ENCODE data around the gene BTAF1.

Gene BTAF1

DNA sequence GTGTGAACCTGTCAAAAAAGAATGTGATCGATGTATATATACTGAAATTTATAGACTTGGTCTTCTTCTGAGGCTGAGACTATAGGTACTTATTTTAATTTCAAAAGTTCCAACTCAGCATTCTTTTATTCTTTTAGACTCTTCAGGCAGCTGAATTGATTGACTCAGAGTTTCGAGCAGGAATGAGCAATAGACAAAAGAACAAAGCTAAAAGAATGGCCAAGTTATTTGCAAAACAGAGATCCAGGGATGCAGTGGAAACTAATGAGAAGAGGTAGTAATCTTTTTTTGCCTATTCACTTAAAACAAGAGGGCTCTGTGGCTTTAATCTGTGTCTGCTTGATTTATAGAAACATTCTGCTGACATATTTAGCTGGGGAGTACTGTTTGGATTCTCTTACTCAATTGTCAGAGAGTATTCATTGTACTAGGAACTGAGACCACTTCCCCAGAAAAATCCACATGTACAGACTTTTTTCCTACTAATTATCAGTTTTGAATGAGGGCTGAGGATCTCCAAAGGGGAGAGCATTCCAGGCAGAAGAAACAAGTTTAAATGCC, 30.1 kb downstream of the BTAF1 start:
- Histone ChIP-seq H3K4me1 (ENCODE audit: control insufficient read depth, insufficient read depth, low read length) (peaks cover 5% of the 10 kb centered on the region; the same call in 1 of the 2 replicates), H3K27ac (ENCODE audit: low read depth, low read length) (peak overlapping the region; percentile 10), H3K27me3 (ENCODE audit: control insufficient read depth, insufficient read depth, low read length) (no peaks in the 10 kb centered on the region), H3K36me3 (ENCODE audit: control insufficient read depth, insufficient read depth, low read length) (peaks cover 84% of the 10 kb centered on the region), H3K4me3 (ENCODE audit: low read depth, low read length) (no peak overlapping the region), H3K9me3 (ENCODE audit: control insufficient read depth, insufficient read depth, low read length) (no peaks in the 10 kb centered on the region), H3K9ac (ENCODE audit: low read depth, low read length) (no peak overlapping the region)

DNA sequence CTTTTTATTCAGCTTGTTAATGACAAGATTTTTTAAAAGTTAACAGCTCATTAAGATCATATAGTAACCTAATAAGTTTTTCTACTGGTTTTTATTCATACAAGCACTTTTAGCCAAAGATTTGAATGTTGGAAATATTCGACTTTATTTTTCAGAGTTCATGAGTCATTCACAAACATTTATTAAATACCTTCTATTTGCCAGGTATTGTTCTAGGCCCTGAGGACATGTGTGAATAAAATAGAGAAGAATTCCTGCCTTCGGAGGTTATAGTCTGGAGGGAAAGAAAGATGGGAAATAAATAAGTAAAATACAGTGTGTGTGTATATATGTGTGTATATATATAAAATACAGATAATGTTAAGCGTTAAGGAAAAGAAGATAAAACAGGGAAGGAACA, 31.5 kb downstream of the BTAF1 start:
- H3K36me3 ChIP-seq (ENCODE audit: control insufficient read depth, insufficient read depth, low read length) = peaks cover 93% of the 10 kb centered on the region
- H3K9ac ChIP-seq (ENCODE audit: low read depth, low read length) = no peak overlapping the region
- H3K4me1 ChIP-seq (ENCODE audit: control insufficient read depth, insufficient read depth, low read length) = peaks cover 5% of the 10 kb centered on the region; the same call in 1 of the 2 replicates
- no peaks in the 10 kb centered on the region for H3K27me3 ChIP-seq (ENCODE audit: control insufficient read depth, insufficient read depth, low read length)
- no peaks in the 10 kb centered on the region for H3K9me3 ChIP-seq (ENCODE audit: control insufficient read depth, insufficient read depth, low read length)
- no peak overlapping the region for H3K27ac ChIP-seq (ENCODE audit: low read depth, low read length)
- H3K4me3 ChIP-seq (ENCODE audit: low read depth, low read length) = no peak overlapping the region

DNA sequence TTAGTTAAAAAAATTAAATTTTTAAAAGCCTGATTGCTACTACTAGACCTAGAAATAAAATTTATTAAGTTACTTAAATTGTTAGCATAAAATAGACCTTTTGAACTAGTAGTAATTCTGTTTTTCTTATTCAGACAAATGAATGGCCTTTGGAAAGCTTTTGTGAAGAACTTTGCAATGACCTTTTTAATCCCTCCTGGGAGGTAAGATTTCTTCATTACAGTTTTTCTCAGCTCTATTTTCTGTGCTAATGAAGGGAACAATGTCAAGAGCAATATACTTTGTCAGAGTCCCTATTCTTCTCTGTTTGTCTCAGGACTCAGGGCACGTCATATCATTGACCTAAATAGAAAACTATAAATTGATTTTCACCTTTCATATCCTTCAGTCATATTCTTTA, 33.5 kb downstream of the BTAF1 start:
- Histone ChIP-seq H3K27me3 (ENCODE audit: control insufficient read depth, insufficient read depth, low read length) (no peaks in the 10 kb centered on the region), H3K4me3 (ENCODE audit: low read depth, low read length) (no peak overlapping the region), H3K27ac (ENCODE audit: low read depth, low read length) (no peak overlapping the region), H3K4me1 (ENCODE audit: control insufficient read depth, insufficient read depth, low read length) (peaks cover 5% of the 10 kb centered on the region; the same call in 1 of the 2 replicates), H3K36me3 (ENCODE audit: control insufficient read depth, insufficient read depth, low read length) (peaks cover 96% of the 10 kb centered on the region), H3K9me3 (ENCODE audit: control insufficient read depth, insufficient read depth, low read length) (no peaks in the 10 kb centered on the region), H3K9ac (ENCODE audit: low read depth, low read length) (no peak overlapping the region)

DNA sequence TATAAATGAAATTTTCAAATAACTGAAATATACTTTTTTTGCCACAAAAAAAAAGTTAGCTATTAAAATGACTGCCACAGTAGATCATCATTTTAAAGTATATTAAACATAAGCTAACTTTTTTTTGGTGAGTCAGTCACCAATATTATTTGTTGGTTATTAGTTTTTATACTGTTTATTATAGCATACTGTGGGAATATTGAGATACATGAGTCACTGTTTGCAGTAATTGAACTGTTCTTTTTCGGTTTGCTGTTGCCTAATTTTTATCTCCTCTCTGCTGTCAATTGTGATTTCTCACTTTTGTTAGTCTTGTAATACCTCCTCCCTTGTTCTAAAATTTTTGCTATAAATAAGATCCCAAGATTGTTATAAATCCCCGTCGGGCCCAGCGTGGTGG, 45.7 kb downstream of the BTAF1 start:
- no peak overlapping the region for H3K9ac ChIP-seq (ENCODE audit: low read depth, low read length)
- H3K4me3 ChIP-seq (ENCODE audit: low read depth, low read length) = no peak overlapping the region
- H3K27me3 ChIP-seq (ENCODE audit: control insufficient read depth, insufficient read depth, low read length) = no peaks in the 10 kb centered on the region
- peaks cover 69% of the 10 kb centered on the region for H3K36me3 ChIP-seq (ENCODE audit: control insufficient read depth, insufficient read depth, low read length)
- no peak overlapping the region for H3K27ac ChIP-seq (ENCODE audit: low read depth, low read length)
- H3K9me3 ChIP-seq (ENCODE audit: control insufficient read depth, insufficient read depth, low read length) = no peaks in the 10 kb centered on the region
- H3K4me1 ChIP-seq (ENCODE audit: control insufficient read depth, insufficient read depth, low read length) = no peaks in the 10 kb centered on the region

DNA sequence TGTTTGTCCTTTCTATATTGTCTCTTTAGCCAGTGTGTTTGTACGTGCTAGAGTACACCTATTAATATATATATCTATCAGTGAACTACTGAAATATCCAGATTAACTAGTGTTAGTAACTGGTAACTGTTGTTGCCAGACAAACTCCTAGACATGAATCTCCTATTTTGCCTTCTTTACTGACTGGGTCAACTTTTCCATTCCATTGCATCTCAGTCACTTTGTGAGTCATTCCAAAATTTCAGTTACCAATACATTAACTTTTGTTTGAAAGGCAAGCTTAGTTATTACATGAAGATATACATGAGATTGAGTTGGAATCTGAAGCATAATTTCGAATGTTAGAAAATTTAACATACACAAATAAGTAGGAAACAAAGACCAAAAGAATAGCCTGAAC, 51.4 kb downstream of the BTAF1 start:
- H3K36me3 ChIP-seq (ENCODE audit: control insufficient read depth, insufficient read depth, low read length) = peaks cover 41% of the 10 kb centered on the region
- H3K9ac ChIP-seq (ENCODE audit: low read depth, low read length) = no peak overlapping the region
- no peaks in the 10 kb centered on the region for H3K9me3 ChIP-seq (ENCODE audit: control insufficient read depth, insufficient read depth, low read length)
- no peaks in the 10 kb centered on the region for H3K27me3 ChIP-seq (ENCODE audit: control insufficient read depth, insufficient read depth, low read length)
- H3K4me3 ChIP-seq (ENCODE audit: low read depth, low read length) = no peak overlapping the region
- H3K27ac ChIP-seq (ENCODE audit: low read depth, low read length) = no peak overlapping the region
- H3K4me1 ChIP-seq (ENCODE audit: control insufficient read depth, insufficient read depth, low read length) = no peaks in the 10 kb centered on the region

DNA sequence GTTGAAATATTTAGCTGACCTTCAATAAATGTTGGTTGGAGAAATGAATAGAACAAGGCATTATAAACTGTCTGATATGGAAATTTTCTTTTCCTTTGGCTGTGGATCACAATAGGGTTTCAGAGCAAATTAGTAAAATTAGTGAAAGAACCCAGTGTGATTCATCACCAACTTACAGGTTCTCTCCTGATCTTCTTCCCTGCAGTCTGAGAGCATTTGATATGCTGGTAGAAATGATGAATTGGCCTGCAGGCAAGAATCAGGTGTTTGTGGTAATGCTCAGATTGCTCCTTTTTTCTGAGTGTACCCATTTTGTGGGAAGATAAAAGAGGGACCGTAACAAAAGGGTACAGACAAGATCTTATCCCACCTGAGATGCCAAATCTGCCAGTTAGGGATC, 51.9 kb downstream of the BTAF1 start:
- H3K27ac ChIP-seq (ENCODE audit: low read depth, low read length) = no peak overlapping the region
- H3K4me3 ChIP-seq (ENCODE audit: low read depth, low read length) = no peak overlapping the region
- H3K9me3 ChIP-seq (ENCODE audit: control insufficient read depth, insufficient read depth, low read length) = no peaks in the 10 kb centered on the region
- H3K9ac ChIP-seq (ENCODE audit: low read depth, low read length) = no peak overlapping the region
- H3K4me1 ChIP-seq (ENCODE audit: control insufficient read depth, insufficient read depth, low read length) = no peaks in the 10 kb centered on the region
- H3K27me3 ChIP-seq (ENCODE audit: control insufficient read depth, insufficient read depth, low read length) = no peaks in the 10 kb centered on the region
- H3K36me3 ChIP-seq (ENCODE audit: control insufficient read depth, insufficient read depth, low read length) = peaks cover 45% of the 10 kb centered on the region

DNA sequence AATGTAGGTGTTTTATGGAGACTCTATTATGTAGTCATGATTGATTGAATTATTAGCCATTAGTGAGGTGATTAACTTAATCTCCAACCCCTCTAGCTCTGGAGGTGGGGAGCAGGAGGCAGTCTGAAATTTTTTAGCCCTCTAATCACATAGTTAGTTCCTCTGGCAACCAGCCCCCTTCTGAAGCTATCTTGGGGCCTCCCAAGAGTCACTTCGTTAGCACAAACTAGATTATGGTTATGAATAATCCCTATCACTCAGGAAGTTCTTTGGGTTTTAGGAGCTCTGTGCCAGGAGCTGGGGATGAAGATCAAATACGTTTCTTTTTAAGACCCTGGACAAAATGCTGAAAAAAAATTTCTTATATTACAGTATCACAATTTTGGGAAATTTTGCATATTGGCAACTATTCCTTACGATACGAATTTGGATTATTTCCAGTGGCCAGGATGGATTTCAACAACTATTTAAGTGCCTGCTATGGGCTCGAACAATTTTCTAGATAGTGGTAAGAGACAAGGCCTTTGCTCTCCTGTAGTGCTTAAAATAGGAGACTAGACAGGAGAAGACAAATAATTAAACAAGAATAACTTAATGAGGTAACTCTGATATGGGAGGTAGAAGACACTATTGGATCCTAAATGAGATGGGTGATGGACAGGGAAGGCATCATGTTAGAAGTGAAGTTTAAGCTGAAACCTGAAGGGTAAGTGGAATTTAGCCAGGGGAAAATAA, 52.9 kb downstream of the BTAF1 start:
- Histone ChIP-seq H3K27me3 (ENCODE audit: control insufficient read depth, insufficient read depth, low read length) (no peaks in the 10 kb centered on the region), H3K9me3 (ENCODE audit: control insufficient read depth, insufficient read depth, low read length) (no peaks in the 10 kb centered on the region), H3K4me1 (ENCODE audit: control insufficient read depth, insufficient read depth, low read length) (no peaks in the 10 kb centered on the region), H3K4me3 (ENCODE audit: low read depth, low read length) (no peak overlapping the region), H3K36me3 (ENCODE audit: control insufficient read depth, insufficient read depth, low read length) (peaks cover 48% of the 10 kb centered on the region), H3K27ac (ENCODE audit: low read depth, low read length) (no peak overlapping the region), H3K9ac (ENCODE audit: low read depth, low read length) (no peak overlapping the region)

DNA sequence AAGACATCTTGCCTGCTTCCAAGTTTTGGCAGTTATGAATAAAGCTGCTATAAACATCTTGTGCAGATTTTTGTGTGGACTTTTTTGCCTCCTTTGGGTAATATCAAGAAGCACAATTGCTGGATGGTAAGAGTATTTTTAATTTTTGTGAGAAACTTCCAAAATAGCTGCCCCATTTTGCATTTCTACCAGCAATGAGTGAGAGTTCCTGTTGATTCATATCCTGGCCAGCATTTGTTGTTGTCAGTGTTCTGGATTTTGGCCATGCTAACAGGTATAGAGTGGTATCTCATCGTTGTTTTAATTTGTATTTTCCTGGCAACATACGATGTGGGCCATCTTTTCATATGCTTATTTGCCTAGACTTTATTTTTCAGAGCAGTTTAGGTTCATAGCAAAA, 53.9 kb downstream of the BTAF1 start:
- Histone ChIP-seq H3K36me3 (ENCODE audit: control insufficient read depth, insufficient read depth, low read length) (peaks cover 52% of the 10 kb centered on the region), H3K27me3 (ENCODE audit: control insufficient read depth, insufficient read depth, low read length) (no peaks in the 10 kb centered on the region), H3K27ac (ENCODE audit: low read depth, low read length) (no peak overlapping the region), H3K4me1 (ENCODE audit: control insufficient read depth, insufficient read depth, low read length) (no peaks in the 10 kb centered on the region), H3K9ac (ENCODE audit: low read depth, low read length) (no peak overlapping the region), H3K4me3 (ENCODE audit: low read depth, low read length) (no peak overlapping the region), H3K9me3 (ENCODE audit: control insufficient read depth, insufficient read depth, low read length) (no peaks in the 10 kb centered on the region)

DNA sequence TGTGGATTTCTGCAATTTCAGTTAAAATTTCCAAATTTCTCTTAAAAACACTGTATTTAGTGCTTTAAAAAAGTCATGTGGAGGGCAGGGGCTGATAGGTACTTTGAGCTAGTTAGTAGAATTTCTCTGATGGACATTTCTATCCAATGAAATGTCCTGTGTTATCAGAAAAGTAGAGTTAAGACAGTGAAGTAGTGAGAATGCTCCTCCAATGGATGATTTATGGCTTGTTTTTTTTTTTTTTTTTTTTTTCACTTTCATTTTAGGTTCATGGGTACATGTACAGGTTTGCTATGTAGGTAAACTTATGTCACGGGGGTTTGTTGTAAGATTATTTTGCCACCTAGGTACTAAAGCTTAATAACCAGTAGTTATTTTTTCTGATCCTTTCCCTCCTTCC, 55.0 kb downstream of the BTAF1 start:
- peaks cover 53% of the 10 kb centered on the region for H3K36me3 ChIP-seq (ENCODE audit: control insufficient read depth, insufficient read depth, low read length)
- no peak overlapping the region for H3K27ac ChIP-seq (ENCODE audit: low read depth, low read length)
- H3K4me3 ChIP-seq (ENCODE audit: low read depth, low read length) = no peak overlapping the region
- H3K4me1 ChIP-seq (ENCODE audit: control insufficient read depth, insufficient read depth, low read length) = no peaks in the 10 kb centered on the region
- H3K9ac ChIP-seq (ENCODE audit: low read depth, low read length) = no peak overlapping the region
- H3K27me3 ChIP-seq (ENCODE audit: control insufficient read depth, insufficient read depth, low read length) = no peaks in the 10 kb centered on the region
- H3K9me3 ChIP-seq (ENCODE audit: control insufficient read depth, insufficient read depth, low read length) = no peaks in the 10 kb centered on the region

DNA sequence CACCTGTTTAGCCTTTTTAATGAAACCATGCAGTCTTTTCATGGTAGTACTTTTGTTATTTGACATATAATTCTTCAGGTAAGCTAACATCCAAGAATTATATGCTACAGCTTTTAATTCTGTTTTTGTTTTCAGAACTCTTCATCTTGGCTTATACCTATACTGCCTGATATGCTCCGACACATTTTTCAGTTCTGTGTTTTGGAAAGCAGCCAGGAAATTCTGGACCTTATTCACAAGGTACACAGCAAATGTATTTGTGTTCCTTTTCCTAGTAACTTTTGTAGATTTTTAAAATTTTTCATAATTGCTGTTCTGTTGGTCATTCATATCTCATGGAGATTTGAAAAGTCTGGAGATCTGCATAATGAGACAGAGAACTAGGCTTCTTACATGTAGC, 56.7 kb downstream of the BTAF1 start:
- no peak overlapping the region for H3K4me3 ChIP-seq (ENCODE audit: low read depth, low read length)
- H3K36me3 ChIP-seq (ENCODE audit: control insufficient read depth, insufficient read depth, low read length) = peaks cover 68% of the 10 kb centered on the region
- no peak overlapping the region for H3K27ac ChIP-seq (ENCODE audit: low read depth, low read length)
- H3K9ac ChIP-seq (ENCODE audit: low read depth, low read length) = no peak overlapping the region
- H3K27me3 ChIP-seq (ENCODE audit: control insufficient read depth, insufficient read depth, low read length) = no peaks in the 10 kb centered on the region
- no peaks in the 10 kb centered on the region for H3K4me1 ChIP-seq (ENCODE audit: control insufficient read depth, insufficient read depth, low read length)
- H3K9me3 ChIP-seq (ENCODE audit: control insufficient read depth, insufficient read depth, low read length) = no peaks in the 10 kb centered on the region

DNA sequence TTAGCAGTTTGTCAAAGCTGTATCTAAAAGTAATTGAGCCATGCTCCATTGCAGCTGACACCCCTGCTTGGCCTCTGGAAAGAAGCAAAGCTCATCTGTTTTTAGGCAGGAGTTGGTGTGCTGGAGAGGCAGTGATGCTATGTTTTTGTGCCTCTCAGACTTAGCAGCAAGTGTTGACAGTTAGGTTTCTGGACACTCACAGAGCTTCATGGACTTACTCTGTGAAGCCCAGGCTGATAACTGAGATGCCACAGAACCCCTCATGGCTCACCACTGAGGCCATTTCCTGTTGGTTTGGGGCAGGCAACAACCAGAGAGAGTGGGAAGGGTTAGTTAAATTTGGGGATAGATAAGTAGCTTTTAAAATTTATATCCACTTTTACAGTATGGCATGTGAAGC, 59.8 kb downstream of the BTAF1 start:
- Histone ChIP-seq H3K27ac (ENCODE audit: low read depth, low read length) (no peak overlapping the region), H3K9ac (ENCODE audit: low read depth, low read length) (no peak overlapping the region), H3K27me3 (ENCODE audit: control insufficient read depth, insufficient read depth, low read length) (no peaks in the 10 kb centered on the region), H3K4me3 (ENCODE audit: low read depth, low read length) (no peak overlapping the region), H3K36me3 (ENCODE audit: control insufficient read depth, insufficient read depth, low read length) (peaks cover 82% of the 10 kb centered on the region), H3K4me1 (ENCODE audit: control insufficient read depth, insufficient read depth, low read length) (no peaks in the 10 kb centered on the region), H3K9me3 (ENCODE audit: control insufficient read depth, insufficient read depth, low read length) (no peaks in the 10 kb centered on the region)

All from HUES48 (cell line).